BLaER1 (cell line): ENCODE results near the gene ETHE1.

ENCODE experiments used
- H3K27ac ChIP-seq: shearing (Covaris generic); formaldehyde crosslinking; 2 replicates; pipeline ENCODE4 v1.8.1; 2022
- H3K27me3 ChIP-seq: shearing (Covaris generic); formaldehyde crosslinking; 2 replicates; pipeline ENCODE4 v1.8.1; 2022
- H3K36me3 ChIP-seq: shearing (Covaris generic); formaldehyde crosslinking; 2 replicates; pipeline ENCODE4 v1.8.1; 2022
- H3K4me1 ChIP-seq: shearing (Covaris generic); formaldehyde crosslinking; 2 replicates; pipeline ENCODE4 v1.8.1; 2022
- H3K4me2 ChIP-seq: shearing (Covaris generic); formaldehyde crosslinking; 2 replicates; pipeline ENCODE4 v1.8.1; 2022
- H3K4me3 ChIP-seq: shearing (Covaris generic); formaldehyde crosslinking; 2 replicates; pipeline ENCODE4 v1.8.1; 2022
- H3K9ac ChIP-seq: shearing (Covaris generic); formaldehyde crosslinking; 2 replicates; pipeline ENCODE4 v1.8.1; 2022
- H3K9me3 ChIP-seq: shearing (Covaris generic); formaldehyde crosslinking; 2 replicates; pipeline ENCODE4 v1.8.1; 2022
- H4K20me1 ChIP-seq: shearing (Covaris generic); formaldehyde crosslinking; 2 replicates; pipeline ENCODE4 v1.8.1; 2022
- Cebpa-rat ChIP-seq: shearing (Covaris generic); IDR thresholded peaks from 2 replicates; pipeline ENCODE4 v1.8.1; 2022

Gene ETHE1

GRCh38 chr19:43563816-43564457 is 36.9 kb upstream of the ETHE1 start:
- Histone ChIP-seq H3K9ac (peak overlapping the region; percentile 78), H3K4me3 (peak overlapping the region; percentile 40), H3K4me1 (peaks cover 80% of the 10 kb centered on the region), H3K36me3 (peaks cover 7% of the 10 kb centered on the region), H3K27ac (peak overlapping the region; percentile 95), H3K27me3 (no peaks in the 10 kb centered on the region), H3K4me2 (peak overlapping the region; percentile 87), H3K9me3 (no peaks in the 10 kb centered on the region), H4K20me1 (no peaks in the 10 kb centered on the region)
- TF ChIP-seq Cebpa-rat, result no peak

GRCh38 chr19:43562698-43563241 is 35.8 kb upstream of the ETHE1 start:
- Histone ChIP-seq H3K36me3 (peaks cover 15% of the 10 kb centered on the region), H3K4me2 (peak overlapping the region; percentile 87)

GRCh38 chr19:43562226-43562697 is 35.3 kb upstream of the ETHE1 start:
- Histone ChIP-seq H3K4me3 (peak overlapping the region; percentile 14; the same call in 1 of the 2 replicates), H3K9ac (peak overlapping the region; percentile 63), H3K9me3 (no peaks in the 10 kb centered on the region), H3K27ac (peak overlapping the region; percentile 95), H3K27me3 (no peaks in the 10 kb centered on the region), H4K20me1 (no peaks in the 10 kb centered on the region), H3K4me1 (peaks cover 83% of the 10 kb centered on the region), H3K4me2 (peak overlapping the region; percentile 87), H3K36me3 (peaks cover 17% of the 10 kb centered on the region)
- TF ChIP-seq Cebpa-rat, result no peak

More at GRCh38 chr19:43562698-43563241, 35.8 kb upstream of the ETHE1 start:
- Histone ChIP-seq H3K27me3 (no peaks in the 10 kb centered on the region), H3K9ac (peak overlapping the region; percentile 78), H3K27ac (peak overlapping the region; percentile 95), H3K4me1 (peaks cover 84% of the 10 kb centered on the region), H4K20me1 (no peaks in the 10 kb centered on the region), H3K9me3 (no peaks in the 10 kb centered on the region), H3K4me3 (no peak overlapping the region)
- TF ChIP-seq Cebpa-rat, result peak; percentile 86; the same call in 1 of the 2 replicates

GRCh38 chr19:43561139-43561970 is 34.4 kb upstream of the ETHE1 start:
- Histone ChIP-seq H3K4me1 (peaks cover 73% of the 10 kb centered on the region), H3K27me3 (no peaks in the 10 kb centered on the region), H3K27ac (peak overlapping the region; percentile 95), H4K20me1 (no peaks in the 10 kb centered on the region), H3K9me3 (no peaks in the 10 kb centered on the region), H3K4me3 (no peak overlapping the region), H3K4me2 (peak overlapping the region; percentile 87), H3K9ac (peak overlapping the region; percentile 63), H3K36me3 (peaks cover 26% of the 10 kb centered on the region)
- TF ChIP-seq Cebpa-rat, result no peak

- no peaks in the 10 kb centered on the region for H3K27me3 ChIP-seq
- H3K4me1 ChIP-seq, result peaks cover 68% of the 10 kb centered on the region
- no peak overlapping the region for H3K4me3 ChIP-seq
- peak overlapping the region; percentile 63; the same call in 1 of the 2 replicates for H3K9ac ChIP-seq
- no peak for TF ChIP-seq Cebpa-rat
- no peaks in the 10 kb centered on the region for H4K20me1 ChIP-seq
- peak overlapping the region; percentile 95 for H3K27ac ChIP-seq
- H3K4me2 ChIP-seq, result peak overlapping the region; percentile 87
- H3K9me3 ChIP-seq, result no peaks in the 10 kb centered on the region
- H3K36me3 ChIP-seq, result peaks cover 33% of the 10 kb centered on the region
These were observed 33.7 kb upstream of the ETHE1 start for GRCh38 chr19:43560687-43561086.

- Histone ChIP-seq H3K36me3 (peaks cover 79% of the 10 kb centered on the region), H3K4me3 (no peak overlapping the region), H3K4me2 (0 out of 2 replicates have a peak overlapping the region, but pooled peaks have one; percentile 24), H3K4me1 (peaks cover 48% of the 10 kb centered on the region), H3K9ac (no peak overlapping the region), H3K27ac (no peak overlapping the region), H3K27me3 (no peaks in the 10 kb centered on the region), H3K9me3 (no peaks in the 10 kb centered on the region), H4K20me1 (no peaks in the 10 kb centered on the region)
- TF ChIP-seq Cebpa-rat, result no peak
These were observed 28.3 kb upstream of the ETHE1 start for GRCh38 chr19:43555185-43555770.

- Histone ChIP-seq H3K9ac (peak overlapping the region; percentile 38), H3K4me1 (peaks cover 39% of the 10 kb centered on the region), H4K20me1 (no peaks in the 10 kb centered on the region), H3K27ac (peak overlapping the region; percentile 60), H3K27me3 (no peaks in the 10 kb centered on the region), H3K36me3 (peaks cover 82% of the 10 kb centered on the region), H3K4me2 (peak overlapping the region; percentile 24), H3K9me3 (no peaks in the 10 kb centered on the region), H3K4me3 (no peak overlapping the region)
- no peak for TF ChIP-seq Cebpa-rat
These were observed 27.4 kb upstream of the ETHE1 start for GRCh38 chr19:43554317-43554895.

- Histone ChIP-seq H3K9ac (peak overlapping the region; percentile 48; the same call in 1 of the 2 replicates), H3K27ac (0 out of 2 replicates have a peak overlapping the region, but pooled peaks have one; percentile 74)
- TF ChIP-seq Cebpa-rat, result no peak
These were observed 26.7 kb upstream of the ETHE1 start for GRCh38 chr19:43553656-43554055.

GRCh38 chr19:43552616-43553015 is 25.6 kb upstream of the ETHE1 start:
- H3K36me3 ChIP-seq, result peaks cover 81% of the 10 kb centered on the region
- H3K9ac ChIP-seq, result peak overlapping the region; percentile 48; the same call in 1 of the 2 replicates

More at GRCh38 chr19:43553656-43554055, 26.7 kb upstream of the ETHE1 start:
- Histone ChIP-seq H3K27me3 (no peaks in the 10 kb centered on the region), H3K4me3 (no peak overlapping the region), H4K20me1 (no peaks in the 10 kb centered on the region), H3K4me2 (no peak overlapping the region), H3K4me1 (peaks cover 39% of the 10 kb centered on the region), H3K36me3 (peaks cover 87% of the 10 kb centered on the region), H3K9me3 (no peaks in the 10 kb centered on the region)

More at GRCh38 chr19:43552616-43553015, 25.6 kb upstream of the ETHE1 start:
- H3K4me2 ChIP-seq, result peak overlapping the region; percentile 61
- no peaks in the 10 kb centered on the region for H3K9me3 ChIP-seq
- no peak for TF ChIP-seq Cebpa-rat
- no peak overlapping the region for H3K4me3 ChIP-seq
- peak overlapping the region; percentile 74 for H3K27ac ChIP-seq
- no peaks in the 10 kb centered on the region for H3K27me3 ChIP-seq
- no peaks in the 10 kb centered on the region for H4K20me1 ChIP-seq
- H3K4me1 ChIP-seq, result peaks cover 34% of the 10 kb centered on the region
